Activated CD4-positive, alpha-beta memory T cell treated with anti-CD3 and anti-CD28 coated beads, Interleukin-2, amount 10 ng/mL, durations not matched to agents 7 days and 5 days (primary cell): ENCODE results near the gene KCNK1. TPM values are rescaled to one million over a fixed set of nuclear protein-coding genes. Genes with fewer than 3 reads are reported as not detected.
A peak's percentile ranks its signal among the peaks of the same experiment; 100 is the strongest.
"Not testable (repeated sequence)": the region's sequence is repeated elsewhere in the genome, so short reads cannot be mapped to it uniquely, and the experiment has no call there.

Source experiments
- CTCF ChIA-PET: fragments of 350-600 bp; sonication (Branson Sonifier 250); formaldehyde crosslinking; loops from one replicate; lab custom pipeline; 2021; ENCODE audit warnings: antibody characterized with exemption, inconsistent platforms; lab: Charles Lee
- POLR2A ChIA-PET: fragments of 350-600 bp; sonication (Branson Sonifier 250); formaldehyde crosslinking; loops from one replicate; lab custom pipeline; 2021; ENCODE audit warnings: antibody characterized with exemption; lab: Charles Lee
- DNase-seq: peaks from one replicate; pipeline ENCODE4 v3.0.0-alpha.2; 2020
- H3K27ac Mint-ChIP-seq: one replicate; pipeline ENCODE4 v1.8.0; 2021; ENCODE audit warnings: mild to moderate bottlenecking, mixed read lengths
- H3K27me3 Mint-ChIP-seq: one replicate; pipeline ENCODE4 v1.8.0; 2021; ENCODE audit warnings: mixed read lengths
- H3K36me3 Mint-ChIP-seq: one replicate; pipeline ENCODE4 v1.8.0; 2021; ENCODE audit warnings: low read depth, mixed read lengths
- H3K4me1 Mint-ChIP-seq: one replicate; pipeline ENCODE4 v1.8.0; 2021; ENCODE audit warnings: mixed read lengths
- H3K4me3 Mint-ChIP-seq: one replicate; pipeline ENCODE4 v1.8.0; 2021; ENCODE audit warnings: mild to moderate bottlenecking, mixed read lengths
- H3K9me3 Mint-ChIP-seq: one replicate; pipeline ENCODE4 v1.8.0; 2021; ENCODE audit warnings: mixed read lengths
- total RNA-seq, 2 experiments: library from RNA; stranded (reverse); gene quantifications; one replicate each; pipeline ENCODE4 v1.2.3, GENCODE V29; 2021

The KCNK1 gene
- total RNA-seq, 2 experiments from 2014 or later = 8.1 to 9.0 TPM

GRCh38 chr1:233667741-233668140, 53.8 kb downstream of the KCNK1 start:
- no peak overlapping the region for H3K27ac Mint-ChIP-seq
- H3K4me1 Mint-ChIP-seq = peaks cover 18% of the 10 kb centered on the region
- peaks cover 6% of the 10 kb centered on the region for H3K9me3 Mint-ChIP-seq
- ChIA-PET CTCF (no interaction called here), POLR2A (no interaction called here)
- peaks cover 44% of the 10 kb centered on the region for H3K36me3 Mint-ChIP-seq
- no peak overlapping the region for H3K4me3 Mint-ChIP-seq
- no peak for DNase-seq
- peaks cover 1% of the 10 kb centered on the region for H3K27me3 Mint-ChIP-seq

GRCh38 chr1:233668146-233668724, 54.3 kb downstream of the KCNK1 start:
- H3K27me3 Mint-ChIP-seq = peaks cover 1% of the 10 kb centered on the region
- H3K36me3 Mint-ChIP-seq = peaks cover 45% of the 10 kb centered on the region
- ChIA-PET CTCF (no interaction called here), POLR2A (no interaction called here)
- H3K9me3 Mint-ChIP-seq = peaks cover 6% of the 10 kb centered on the region
- no peak overlapping the region for H3K4me3 Mint-ChIP-seq
- no peak for DNase-seq
- H3K27ac Mint-ChIP-seq = peak overlapping the region; percentile 3
- peaks cover 18% of the 10 kb centered on the region for H3K4me1 Mint-ChIP-seq

DNA sequence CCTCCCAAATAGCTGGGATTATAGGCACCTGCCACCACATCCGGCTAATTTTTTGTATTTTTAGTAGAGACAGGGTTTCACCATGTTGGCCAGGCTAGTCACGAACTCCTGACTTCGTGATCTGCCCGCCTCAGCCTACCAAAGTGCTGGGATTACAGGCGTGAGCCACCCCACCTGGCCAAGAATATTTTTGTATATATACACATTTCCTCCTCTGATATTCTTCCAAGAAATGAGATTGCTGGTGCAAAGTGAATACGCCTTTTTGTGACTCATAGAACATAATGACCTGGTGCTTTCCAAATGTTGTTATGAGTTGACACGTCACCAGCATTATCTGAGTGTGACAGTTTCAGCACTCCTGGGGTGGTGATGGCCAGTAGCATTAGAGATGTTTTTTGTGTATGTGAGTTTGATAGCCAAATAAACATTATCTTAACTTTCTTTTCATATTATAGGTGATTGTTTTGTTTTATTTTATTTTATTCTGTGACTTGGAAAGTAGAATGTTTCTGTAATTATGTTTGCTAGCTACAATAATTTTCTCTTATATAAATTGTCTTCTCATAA, 54.9 kb downstream of the KCNK1 start:
- ChIA-PET CTCF (no interaction called here), POLR2A (no interaction called here)
- Mint-ChIP-seq H3K9me3 (peaks cover 6% of the 10 kb centered on the region), H3K27me3 (peaks cover 1% of the 10 kb centered on the region), H3K27ac (peak overlapping the region; percentile 3), H3K4me3 (no peak overlapping the region), H3K4me1 (peaks cover 18% of the 10 kb centered on the region), H3K36me3 (peaks cover 50% of the 10 kb centered on the region)
- DNase-seq = peak; percentile 23

DNA sequence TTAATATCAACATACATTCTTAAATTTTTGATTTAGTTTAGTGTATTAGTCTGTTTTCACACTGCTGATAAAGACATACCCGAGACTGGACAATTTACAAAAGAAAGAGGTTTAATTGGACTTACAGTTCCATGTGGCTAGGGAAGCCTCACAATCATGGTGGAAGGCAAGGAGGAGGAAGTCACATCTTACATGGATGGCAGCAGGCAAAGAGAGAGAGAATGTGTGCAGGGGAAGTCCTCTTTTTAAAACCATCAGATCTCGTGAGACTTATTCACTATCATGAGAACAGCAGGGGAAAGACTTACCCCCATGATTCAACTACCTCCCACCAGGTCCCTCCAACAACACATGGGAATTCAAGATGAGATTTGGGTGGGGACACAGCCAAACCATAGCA, 56.5 kb downstream of the KCNK1 start:
- H3K27ac Mint-ChIP-seq, H3K4me3 Mint-ChIP-seq, H3K9me3 Mint-ChIP-seq: not testable (repeated sequence)

DNA sequence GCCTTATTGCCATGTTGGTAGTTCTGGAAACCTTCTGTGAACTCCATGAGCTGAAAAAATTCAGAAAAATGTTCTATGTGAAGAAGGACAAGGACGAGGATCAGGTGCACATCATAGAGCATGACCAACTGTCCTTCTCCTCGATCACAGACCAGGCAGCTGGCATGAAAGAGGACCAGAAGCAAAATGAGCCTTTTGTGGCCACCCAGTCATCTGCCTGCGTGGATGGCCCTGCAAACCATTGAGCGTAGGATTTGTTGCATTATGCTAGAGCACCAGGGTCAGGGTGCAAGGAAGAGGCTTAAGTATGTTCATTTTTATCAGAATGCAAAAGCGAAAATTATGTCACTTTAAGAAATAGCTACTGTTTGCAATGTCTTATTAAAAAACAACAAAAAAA, 57.4 kb downstream of the KCNK1 start:
- H3K4me1 Mint-ChIP-seq = peaks cover 14% of the 10 kb centered on the region
- ChIA-PET POLR2A (no interaction called here), CTCF (no interaction called here)
- DNase-seq = no peak
- H3K27me3 Mint-ChIP-seq = peaks cover 1% of the 10 kb centered on the region
- H3K4me3 Mint-ChIP-seq = no peak overlapping the region
- H3K9me3 Mint-ChIP-seq = peaks cover 6% of the 10 kb centered on the region
- peaks cover 50% of the 10 kb centered on the region for H3K36me3 Mint-ChIP-seq
- H3K27ac Mint-ChIP-seq = no peak overlapping the region

More for the DNA sequence above, 56.5 kb downstream of the KCNK1 start:
- H3K27me3 Mint-ChIP-seq, CTCF ChIA-PET, DNase-seq, POLR2A ChIA-PET: not testable (repeated sequence)
- Mint-ChIP-seq H3K36me3 (peaks cover 52% of the 10 kb centered on the region), H3K4me1 (peaks cover 14% of the 10 kb centered on the region)

DNA sequence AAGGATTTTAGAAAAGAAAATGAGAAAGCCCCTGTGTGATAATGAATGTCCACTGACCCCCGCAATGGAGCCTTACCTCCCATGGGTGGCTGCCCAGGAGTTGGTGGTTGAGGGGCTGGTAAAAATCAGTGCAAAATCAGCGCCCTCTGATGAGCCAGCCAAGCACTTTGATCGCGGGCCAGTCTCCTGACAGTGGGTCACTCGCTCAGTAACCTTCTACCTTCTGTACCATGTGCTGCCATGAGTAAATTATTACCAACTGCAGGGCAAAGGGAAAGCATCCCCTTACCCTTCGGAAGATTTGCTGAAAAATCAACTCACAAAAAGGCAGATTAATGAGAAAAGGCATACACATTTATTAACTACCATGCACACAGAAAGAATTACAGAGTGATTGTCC, 58.8 kb downstream of the KCNK1 start:
- DNase-seq = no peak
- Mint-ChIP-seq H3K9me3 (peaks cover 6% of the 10 kb centered on the region), H3K4me1 (peaks cover 14% of the 10 kb centered on the region), H3K27ac (no peak overlapping the region), H3K36me3 (peaks cover 43% of the 10 kb centered on the region), H3K4me3 (no peak overlapping the region), H3K27me3 (peaks cover 1% of the 10 kb centered on the region)
- CTCF ChIA-PET = no interaction called here
- POLR2A ChIA-PET = no interaction called here

DNA sequence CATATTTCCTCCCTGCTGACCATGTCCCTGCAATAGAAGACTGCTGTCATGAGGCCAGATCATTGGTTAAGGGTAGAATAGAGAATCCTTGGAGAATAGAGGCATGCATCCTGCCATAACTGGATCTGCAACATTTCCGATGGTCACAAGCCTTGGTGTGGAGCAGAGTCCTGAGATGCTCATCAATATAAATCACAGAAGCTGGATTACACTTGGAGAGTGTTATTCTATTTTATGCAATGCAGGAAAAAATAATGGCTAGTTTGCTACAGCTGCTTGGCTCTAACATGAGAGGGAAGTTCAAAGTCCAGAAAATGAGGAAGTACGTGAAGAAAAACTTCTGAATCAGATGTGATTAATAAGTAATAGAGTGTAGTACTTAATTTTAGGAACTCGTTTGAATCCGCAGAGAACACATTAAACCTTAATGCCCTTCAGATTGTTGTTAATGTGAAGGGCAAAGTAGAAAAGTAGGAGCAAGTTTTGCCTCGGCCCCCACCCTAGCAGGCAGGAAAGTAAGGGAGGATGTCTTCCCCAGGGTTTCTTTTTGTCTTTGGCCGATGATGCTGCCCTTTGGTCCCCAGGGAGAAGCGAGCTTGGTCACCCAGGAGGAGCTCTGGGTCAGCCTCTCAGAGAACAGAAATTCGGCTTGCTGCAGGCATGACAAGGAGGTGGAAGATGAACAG, 59.5 kb downstream of the KCNK1 start:
- Mint-ChIP-seq H3K9me3 (peaks cover 5% of the 10 kb centered on the region), H3K36me3 (peaks cover 40% of the 10 kb centered on the region), H3K4me3 (no peak overlapping the region), H3K27ac (no peak overlapping the region), H3K4me1 (peaks cover 10% of the 10 kb centered on the region), H3K27me3 (peaks cover 1% of the 10 kb centered on the region)
- ChIA-PET POLR2A (interaction anchor here (0.6 to 1.3 kb wide), 2 partner anchors 9 to 42 kb away, joined by 3 read pairs; no protein-coding TSS in a partner anchor), CTCF (no interaction called here)
- no peak for DNase-seq

GRCh38 chr1:233673947-233674431, 60.1 kb downstream of the KCNK1 start:
- peaks cover 5% of the 10 kb centered on the region for H3K4me1 Mint-ChIP-seq
- ChIA-PET POLR2A (interaction anchor here (0.6 to 1.3 kb wide), 2 partner anchors 10 to 43 kb away, joined by 3 read pairs; no protein-coding TSS in a partner anchor), CTCF (no interaction called here)
- no peak overlapping the region for H3K4me3 Mint-ChIP-seq
- peaks cover 5% of the 10 kb centered on the region for H3K9me3 Mint-ChIP-seq
- no peak overlapping the region for H3K27ac Mint-ChIP-seq
- peaks cover 40% of the 10 kb centered on the region for H3K36me3 Mint-ChIP-seq
- peaks cover 1% of the 10 kb centered on the region for H3K27me3 Mint-ChIP-seq
- no peak for DNase-seq

DNA sequence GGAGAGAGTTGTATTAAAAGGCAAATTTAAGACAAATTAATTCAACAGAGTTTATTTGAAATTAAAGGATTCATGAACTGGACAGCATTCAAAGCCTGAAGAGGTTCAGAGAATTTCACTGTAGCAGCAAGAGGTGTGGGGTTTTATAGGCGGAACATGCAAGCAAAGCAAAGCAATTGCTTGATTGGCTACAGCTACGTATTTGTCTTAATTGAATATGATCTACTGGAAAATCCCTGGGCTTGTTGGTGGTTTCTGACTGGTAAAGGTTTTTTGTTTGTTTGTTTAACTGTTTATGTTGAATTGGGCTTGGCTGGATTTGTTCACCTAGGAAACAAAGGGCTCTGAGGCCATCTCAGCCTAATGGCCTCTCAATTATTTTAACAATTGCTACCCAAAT, 61.5 kb downstream of the KCNK1 start:
- no peak for DNase-seq
- ChIA-PET CTCF (no interaction called here), POLR2A (no interaction called here)
- Mint-ChIP-seq H3K4me3 (no peak overlapping the region), H3K36me3 (peaks cover 29% of the 10 kb centered on the region), H3K27me3 (no peaks in the 10 kb centered on the region), H3K27ac (no peak overlapping the region), H3K4me1 (peaks cover 2% of the 10 kb centered on the region), H3K9me3 (peaks cover 3% of the 10 kb centered on the region)

DNA sequence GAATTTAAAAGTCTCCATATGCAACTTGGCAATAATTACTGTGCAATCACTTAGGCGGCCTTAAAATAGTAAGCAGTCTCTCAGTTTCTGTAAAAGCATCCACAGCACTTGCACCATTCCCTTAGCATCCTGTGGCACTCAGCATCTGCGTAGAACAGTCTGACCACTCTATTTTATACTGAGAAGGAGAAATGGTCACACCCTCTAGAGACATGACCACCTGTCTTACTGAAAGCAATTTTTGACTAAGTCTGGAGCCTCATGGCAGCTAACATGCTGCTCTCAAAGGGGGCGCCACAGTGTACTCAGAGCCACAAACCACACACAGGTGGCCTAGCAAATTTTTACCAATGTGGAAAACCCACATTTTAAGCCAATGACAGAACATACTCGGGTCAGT, 62.0 kb downstream of the KCNK1 start:
- peaks cover 27% of the 10 kb centered on the region for H3K36me3 Mint-ChIP-seq
- H3K4me1 Mint-ChIP-seq = peaks cover 2% of the 10 kb centered on the region
- DNase-seq = no peak
- H3K4me3 Mint-ChIP-seq = no peak overlapping the region
- CTCF ChIA-PET = no interaction called here
- no peak overlapping the region for H3K27ac Mint-ChIP-seq
- POLR2A ChIA-PET = no interaction called here
- no peaks in the 10 kb centered on the region for H3K27me3 Mint-ChIP-seq
- H3K9me3 Mint-ChIP-seq = peaks cover 3% of the 10 kb centered on the region

DNA sequence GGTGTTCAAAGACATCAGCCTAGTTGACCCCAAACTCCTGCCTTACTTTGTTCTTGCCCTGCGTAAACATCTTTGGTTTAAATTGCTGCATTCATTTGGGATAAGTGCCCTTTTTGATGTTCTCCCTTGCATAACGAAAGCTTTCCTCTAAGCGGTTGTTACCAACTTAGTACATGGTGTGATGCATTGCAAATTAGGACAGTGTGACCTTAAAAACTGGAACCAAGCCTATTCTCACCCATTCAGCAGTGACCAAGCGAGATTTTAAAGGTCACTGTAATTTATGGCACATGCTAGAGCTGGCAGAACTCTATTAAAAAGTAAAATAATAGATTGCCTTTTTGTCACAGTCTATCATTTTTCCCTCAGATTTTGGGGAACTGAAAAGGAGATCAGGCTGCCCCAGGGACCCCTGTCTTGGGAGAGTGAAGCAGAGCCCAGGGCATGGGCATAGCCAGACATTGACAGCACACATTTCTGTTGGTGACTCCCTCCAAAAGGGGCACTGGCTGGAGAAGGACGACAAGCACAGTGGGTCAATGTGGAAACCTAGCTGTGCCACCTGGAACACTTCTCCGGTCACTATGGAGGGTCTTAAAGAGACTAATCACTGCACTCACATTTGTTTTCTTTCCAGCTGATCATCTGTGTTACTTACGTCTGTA, 63.9 kb downstream of the KCNK1 start:
- peaks cover 3% of the 10 kb centered on the region for H3K9me3 Mint-ChIP-seq
- no peaks in the 10 kb centered on the region for H3K27me3 Mint-ChIP-seq
- no peak for DNase-seq
- ChIA-PET CTCF (interaction anchor here (0.6 kb wide), 1 partner anchor 919 kb away, joined by 3 read pairs; no protein-coding TSS in a partner anchor), POLR2A (no interaction called here)
- peaks cover 21% of the 10 kb centered on the region for H3K36me3 Mint-ChIP-seq
- peaks cover 2% of the 10 kb centered on the region for H3K4me1 Mint-ChIP-seq
- H3K27ac Mint-ChIP-seq = no peak overlapping the region
- H3K4me3 Mint-ChIP-seq = no peak overlapping the region

DNA sequence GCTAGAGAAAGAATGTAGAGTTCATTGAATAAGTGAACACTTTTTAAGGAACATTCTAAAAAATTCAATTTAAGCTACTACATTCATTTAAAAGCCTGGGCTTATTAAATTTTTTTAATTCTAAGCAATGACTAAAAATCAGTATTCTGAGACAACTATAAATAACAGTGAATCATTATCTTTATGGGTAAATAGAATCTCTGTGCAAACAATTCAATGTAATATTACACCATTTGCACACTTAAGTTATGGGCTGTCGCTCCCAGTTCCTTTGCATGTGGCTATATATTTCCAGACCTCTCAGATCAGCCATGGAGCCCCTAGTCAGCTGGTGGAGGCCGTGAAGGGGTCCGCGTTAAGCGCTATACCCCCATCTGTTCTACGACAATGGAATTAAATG, 65.1 kb downstream of the KCNK1 start:
- H3K27me3 Mint-ChIP-seq = no peaks in the 10 kb centered on the region
- no peak for DNase-seq
- H3K4me1 Mint-ChIP-seq = peaks cover under 1% of the 10 kb centered on the region
- H3K9me3 Mint-ChIP-seq = peaks cover 3% of the 10 kb centered on the region
- no peak overlapping the region for H3K27ac Mint-ChIP-seq
- peaks cover 12% of the 10 kb centered on the region for H3K36me3 Mint-ChIP-seq
- H3K4me3 Mint-ChIP-seq = no peak overlapping the region
- ChIA-PET CTCF (no interaction called here), POLR2A (interaction anchor here (0.7 kb wide), 1 partner anchor 23 kb away, joined by 4 read pairs; no protein-coding TSS in a partner anchor)
